C4-2B (cell line): ENCODE results near the gene BARX2.

Experiments
- H3K27ac ChIP-seq: fragments of 450-650 bp; 2 replicates; pipeline ENCODE4 v1.5.1; 2017
- CTCF ChIP-seq: fragments of 450-650 bp; conservative IDR thresholded peaks from 2 replicates; pipeline ENCODE4 v1.5.1; 2017; ENCODE audit warnings: mild to moderate bottlenecking
- ZFX ChIP-seq: fragments of 450-650 bp; IDR thresholded peaks from 2 replicates; pipeline ENCODE4 v1.6.1; 2017

Gene BARX2

GRCh38 chr11:129444274-129444673 lies 68.6 kb downstream of the BARX2 start:
- H3K27ac ChIP-seq, result no peak overlapping the region
- TF ChIP-seq ZFX, result no peak
- TF ChIP-seq CTCF, result no peak

GRCh38 chr11:129445226-129445625 lies 69.6 kb downstream of the BARX2 start:
- TF ChIP-seq CTCF (no peak), ZFX (no peak)
- no peak overlapping the region for H3K27ac ChIP-seq

GRCh38 chr11:129446572-129446971 lies 70.9 kb downstream of the BARX2 start:
- no peak for TF ChIP-seq ZFX
- no peak for TF ChIP-seq CTCF
- H3K27ac ChIP-seq, result no peak overlapping the region

GRCh38 chr11:129447654-129448239 lies 72.1 kb downstream of the BARX2 start:
- H3K27ac ChIP-seq, result no peak overlapping the region
- TF ChIP-seq ZFX (no peak), CTCF (no peak)

- TF ChIP-seq CTCF (no peak), ZFX (no peak)
- no peak overlapping the region for H3K27ac ChIP-seq
Measured at GRCh38 chr11:129451524-129451923, 75.9 kb downstream of the BARX2 start.

- H3K27ac ChIP-seq, result peak overlapping the region; percentile 70
- TF ChIP-seq ZFX (no peak), CTCF (no peak)
Measured at GRCh38 chr11:129453293-129453721, 77.7 kb downstream of the BARX2 start.

GRCh38 chr11:129455101-129455500 lies 79.5 kb downstream of the BARX2 start:
- H3K27ac ChIP-seq, result no peak overlapping the region
- TF ChIP-seq ZFX (no peak), CTCF (no peak)
